ENCODE measurements around the gene LRBA.

LRBA gene

GRCh38 chr4:150586162-150586810 lies 428.8 kb downstream of the LRBA start:
- DNase-seq (ENCODE audit: low read depth in 3 of 3), result no peak

DNA sequence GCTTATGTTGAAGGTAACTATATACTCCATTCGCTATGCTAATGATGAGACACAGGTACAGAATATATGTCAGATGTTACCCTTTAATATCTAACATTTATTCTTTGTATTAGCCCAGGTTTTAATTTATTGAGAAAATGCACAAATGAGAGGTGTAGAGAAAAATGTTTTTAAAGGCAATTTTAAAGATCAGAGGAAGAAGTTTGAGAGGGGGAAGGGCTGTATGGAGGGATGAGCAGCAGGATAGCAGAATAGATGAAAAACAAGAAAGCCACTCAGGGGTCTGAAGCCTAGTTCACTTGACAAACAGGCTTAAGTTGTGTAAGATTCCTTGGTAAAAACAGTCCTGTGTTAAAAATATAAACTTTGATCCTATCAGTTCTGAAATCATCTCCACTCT lies 429.5 kb downstream of the LRBA start:
- no peak for DNase-seq (ENCODE audit: low read depth in 3 of 3)

- no peak for DNase-seq (ENCODE audit: low read depth in 3 of 3)
Observed at GRCh38 chr4:150584111-150584915, 430.8 kb downstream of the LRBA start.

GRCh38 chr4:150583287-150584110 lies 431.6 kb downstream of the LRBA start:
- no peak for DNase-seq (ENCODE audit: low read depth in 3 of 3)

DNA sequence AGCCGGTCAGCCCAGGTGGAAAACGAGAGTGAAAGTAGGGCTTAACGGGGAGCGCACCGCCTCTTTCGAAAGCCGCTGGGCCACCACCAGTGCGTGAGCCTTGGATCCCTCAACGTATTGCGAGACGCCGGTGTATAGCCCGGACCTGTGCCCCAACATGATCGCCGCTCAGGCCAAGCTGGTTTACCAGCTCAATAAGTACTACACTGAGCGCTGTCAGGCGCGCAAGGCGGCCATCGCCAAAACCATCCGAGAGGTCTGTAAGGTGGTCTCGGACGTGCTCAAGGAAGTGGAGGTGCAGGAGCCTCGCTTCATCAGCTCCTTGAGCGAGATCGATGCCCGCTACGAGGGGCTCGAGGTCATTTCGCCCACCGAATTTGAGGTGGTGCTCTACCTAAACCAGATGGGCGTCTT lies 432.2 kb downstream of the LRBA start:
- no peak for DNase-seq (ENCODE audit: low read depth in 3 of 3)

- no peak for DNase-seq (ENCODE audit: low read depth in 3 of 3)
Observed at GRCh38 chr4:150582146-150582872, 432.8 kb downstream of the LRBA start, which contains the start of gene MAB21L2. TSS of gene MAB21L2 (plus strand) at chr4:150582151. CDS start at chr4:150583030, 879 bp downstream.

DNA sequence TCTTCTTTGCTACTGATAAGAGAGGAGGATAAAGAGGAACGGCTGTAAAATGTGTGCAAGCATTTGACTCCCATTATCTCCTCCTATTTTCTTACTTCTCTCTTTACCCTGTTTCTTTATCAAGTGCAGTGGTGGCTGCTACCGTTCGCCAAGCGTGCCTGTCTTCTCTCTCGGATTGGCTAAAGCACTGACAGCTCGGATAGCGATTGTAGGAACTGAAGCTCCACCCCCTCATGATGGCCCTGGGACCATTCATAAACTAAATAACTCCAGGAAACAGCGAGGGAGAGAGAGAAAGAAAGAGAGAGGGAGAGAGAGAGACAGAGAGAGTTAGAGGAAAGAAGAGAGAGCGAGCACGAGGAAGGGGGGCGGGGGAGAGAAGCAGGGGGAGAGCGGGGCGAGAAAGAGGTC lies 433.4 kb downstream of the LRBA start:
- DNase-seq (ENCODE audit: low read depth in 3 of 3), result no peak

DNA sequence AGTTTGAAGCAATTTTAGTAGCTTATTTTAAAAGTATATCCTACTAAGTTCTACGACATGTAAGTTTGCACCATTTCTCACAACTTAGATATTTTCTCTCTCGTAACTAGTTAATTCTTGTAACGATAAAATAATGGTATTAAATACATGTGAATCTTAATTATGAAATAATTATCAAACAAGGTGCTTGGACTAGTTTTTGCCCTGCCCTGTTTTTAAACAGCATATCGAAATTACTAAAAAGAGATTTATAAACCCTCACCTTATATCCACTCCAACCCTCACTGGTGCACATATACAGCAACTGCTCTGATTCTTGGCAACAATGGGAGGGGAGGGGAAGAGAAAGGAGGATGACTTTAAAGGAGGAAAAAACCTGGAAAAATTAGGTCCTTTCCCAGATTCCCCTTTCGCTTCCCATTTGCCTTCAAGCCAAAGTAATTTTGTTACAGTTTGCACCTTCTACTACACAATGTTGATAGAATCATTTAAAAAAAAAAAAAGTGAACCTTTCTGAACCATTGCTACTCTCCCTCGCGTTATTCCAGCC lies 434.0 kb downstream of the LRBA start:
- DNase-seq (ENCODE audit: low read depth in 3 of 3), result no peak

- DNase-seq (ENCODE audit: low read depth in 3 of 3), result no peak
Observed at GRCh38 chr4:150580306-150580705, 434.8 kb downstream of the LRBA start.

DNA sequence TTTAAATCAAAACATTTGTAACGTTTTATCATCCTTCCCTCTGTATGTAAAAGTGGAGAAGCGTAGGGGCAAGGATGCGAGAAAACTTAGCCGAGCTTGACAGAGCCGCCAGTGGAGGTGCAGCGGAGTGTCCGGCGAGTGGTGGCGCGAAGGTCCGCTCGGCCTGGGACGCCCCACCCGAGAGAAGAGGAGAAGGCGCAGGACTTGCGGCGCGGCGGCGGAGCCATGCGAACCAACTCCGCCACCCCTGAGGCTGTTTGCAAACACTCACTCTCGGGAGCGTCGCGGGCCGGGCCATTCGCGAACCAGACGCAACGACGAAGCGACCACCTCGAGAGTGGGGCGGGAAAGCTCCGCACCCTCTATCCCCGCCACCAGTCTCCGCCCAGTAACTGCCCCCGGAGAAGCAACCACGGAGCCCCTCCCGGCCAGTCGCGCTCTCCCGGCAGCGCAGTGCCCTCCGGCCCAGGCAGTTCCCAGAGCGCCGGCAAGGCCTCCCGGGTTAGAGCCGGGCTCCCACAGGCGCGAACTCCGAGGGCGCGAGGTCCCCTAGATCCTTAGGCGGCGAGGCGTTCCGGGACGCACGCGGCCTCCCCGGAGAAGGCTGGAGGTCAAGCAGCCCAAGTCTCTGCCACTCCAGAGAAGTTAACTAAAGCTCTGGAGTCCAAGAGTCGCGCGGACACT lies 435.4 kb downstream of the LRBA start:
- DNase-seq (ENCODE audit: low read depth in 3 of 3), result no peak

GRCh38 chr4:150578745-150579501 lies 436.2 kb downstream of the LRBA start:
- DNase-seq (ENCODE audit: low read depth in 3 of 3), result no peak

- no peak for DNase-seq (ENCODE audit: low read depth in 3 of 3)
Observed at GRCh38 chr4:150577796-150578195, 437.3 kb downstream of the LRBA start.

DNA sequence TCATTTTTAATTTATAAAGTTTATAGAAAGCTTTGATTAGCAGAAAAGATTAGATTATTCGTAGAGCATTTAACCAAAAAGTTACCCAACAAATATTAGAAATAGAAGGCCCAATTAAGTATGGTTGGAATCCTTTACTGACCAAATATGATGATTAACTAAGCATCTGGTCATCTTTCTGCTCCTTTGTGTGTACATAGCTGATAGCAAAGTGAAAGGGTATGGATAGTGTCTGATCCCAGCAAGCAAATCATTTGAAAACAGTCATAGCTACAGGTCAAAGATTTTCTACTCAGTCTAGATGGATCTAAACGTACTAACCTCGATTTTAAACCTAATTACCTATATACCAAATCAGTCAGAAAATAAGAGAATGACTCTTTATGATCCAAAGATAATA lies 440.4 kb downstream of the LRBA start:
- no peak for DNase-seq (ENCODE audit: low read depth in 3 of 3)

DNA sequence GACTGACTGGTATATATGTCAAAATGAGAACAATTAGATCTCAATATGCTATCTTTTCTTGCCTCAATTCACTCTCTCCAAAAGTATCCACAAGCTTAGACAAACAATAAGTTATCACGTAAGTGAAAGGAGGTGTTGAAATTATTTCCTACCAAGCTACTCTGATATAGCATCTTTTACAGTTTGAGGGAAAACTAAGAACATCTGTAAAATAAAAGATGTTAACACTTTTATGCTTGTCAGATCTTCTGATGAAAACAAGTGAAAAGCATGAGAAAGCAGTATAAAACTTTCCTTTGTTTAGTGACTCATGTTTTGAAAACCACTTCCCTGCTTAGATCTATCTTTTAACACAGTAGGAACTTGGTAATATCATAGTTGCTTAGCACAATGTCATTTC lies 441.6 kb downstream of the LRBA start:
- no peak for DNase-seq (ENCODE audit: low read depth in 3 of 3)

GRCh38 chr4:150572704-150573504 lies 442.2 kb downstream of the LRBA start:
- no peak for DNase-seq (ENCODE audit: low read depth in 3 of 3)

DNA sequence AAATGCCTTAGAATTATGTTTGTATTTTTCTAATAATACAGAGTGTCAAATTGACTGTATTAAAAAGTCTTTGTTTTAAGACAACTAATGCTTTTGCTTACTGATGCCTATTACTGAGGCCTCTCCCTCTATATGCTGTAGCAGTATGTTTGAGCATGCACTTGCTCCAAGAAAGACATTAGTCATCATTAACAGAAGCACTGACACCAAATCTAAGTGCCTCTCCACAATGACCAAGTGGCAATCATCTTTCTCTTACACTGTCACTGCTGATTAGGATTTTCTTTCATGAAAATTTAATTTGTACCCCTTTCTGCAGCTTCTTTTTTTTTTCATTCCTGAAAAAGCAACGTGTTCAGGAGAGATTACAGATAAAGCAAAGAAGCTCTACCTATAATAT lies 444.2 kb downstream of the LRBA start:
- DNase-seq (ENCODE audit: low read depth in 3 of 3), result no peak

DNA sequence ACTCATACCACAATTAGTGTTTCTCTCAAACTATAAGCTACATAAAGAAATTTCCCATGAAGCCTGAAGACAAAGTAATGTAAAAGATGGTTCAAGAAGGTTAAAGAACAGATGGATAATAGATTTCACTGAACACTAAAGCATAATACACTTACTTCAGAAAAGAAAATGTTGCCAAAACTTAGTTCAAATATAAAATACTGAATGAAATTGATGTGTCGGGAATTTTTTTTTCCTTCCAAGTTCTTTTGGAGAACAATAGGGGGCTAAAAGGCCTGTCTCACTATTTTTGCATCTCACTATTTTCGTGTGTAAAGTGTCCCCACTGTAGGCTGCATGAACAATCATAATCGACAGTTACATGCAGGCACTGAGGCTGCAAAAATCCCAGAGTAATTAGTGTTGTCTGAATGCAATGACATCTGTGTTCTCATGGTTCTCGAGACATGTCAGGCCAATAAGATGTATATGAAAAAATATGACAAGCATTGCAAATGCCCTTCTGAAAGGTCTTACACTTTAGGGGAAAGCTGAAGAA lies 445.0 kb downstream of the LRBA start:
- no peak for DNase-seq (ENCODE audit: low read depth in 3 of 3)

GRCh38 chr4:150569384-150569987 lies 445.6 kb downstream of the LRBA start:
- DNase-seq (ENCODE audit: low read depth in 3 of 3), result no peak

DNA sequence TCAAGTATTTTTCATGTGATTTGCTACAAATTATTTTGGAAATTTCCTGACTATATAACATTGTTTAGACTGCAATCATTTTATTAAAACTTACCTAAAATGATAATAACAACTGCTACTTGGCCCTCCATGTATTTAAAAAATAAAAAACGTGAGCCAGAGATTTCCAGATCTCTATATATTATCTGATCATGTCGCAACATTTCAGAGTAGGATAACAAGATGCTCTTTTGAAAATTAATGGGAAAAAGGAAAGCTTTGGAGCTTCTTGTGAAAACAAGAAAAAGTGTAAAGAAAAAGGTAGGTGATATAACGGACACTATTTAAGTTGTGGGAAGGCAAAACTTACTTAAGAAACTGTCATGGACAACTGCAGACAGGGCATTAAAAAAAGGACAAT lies 448.0 kb downstream of the LRBA start:
- no peak for DNase-seq (ENCODE audit: low read depth in 3 of 3)

Data from stimulated activated CD4-positive, alpha-beta T cell treated with anti-CD3 and anti-CD28 coated beads, TNF-alpha, amount 100 ng/mL, for 24 hours (primary cell).